NCI-H1417 treated with DMSO at 0.1 percent for 48 hours (cell line): ENCODE data around the gene CAPN13.

Source experiments
- DNase-seq: peaks from one replicate; lab custom pipeline; 2025; lab: John Stamatoyannopoulos, UW

The CAPN13 gene

GRCh38 chr2:30786923-30787685, 20.1 kb downstream of the CAPN13 start:
- DNase-seq: no peak

GRCh38 chr2:30784682-30785081, 22.6 kb downstream of the CAPN13 start:
- no peak for DNase-seq

- no peak for DNase-seq
Observed at GRCh38 chr2:30781961-30782533, 25.2 kb downstream of the CAPN13 start.

GRCh38 chr2:30781451-30781850, 25.8 kb downstream of the CAPN13 start:
- DNase-seq: no peak

DNA sequence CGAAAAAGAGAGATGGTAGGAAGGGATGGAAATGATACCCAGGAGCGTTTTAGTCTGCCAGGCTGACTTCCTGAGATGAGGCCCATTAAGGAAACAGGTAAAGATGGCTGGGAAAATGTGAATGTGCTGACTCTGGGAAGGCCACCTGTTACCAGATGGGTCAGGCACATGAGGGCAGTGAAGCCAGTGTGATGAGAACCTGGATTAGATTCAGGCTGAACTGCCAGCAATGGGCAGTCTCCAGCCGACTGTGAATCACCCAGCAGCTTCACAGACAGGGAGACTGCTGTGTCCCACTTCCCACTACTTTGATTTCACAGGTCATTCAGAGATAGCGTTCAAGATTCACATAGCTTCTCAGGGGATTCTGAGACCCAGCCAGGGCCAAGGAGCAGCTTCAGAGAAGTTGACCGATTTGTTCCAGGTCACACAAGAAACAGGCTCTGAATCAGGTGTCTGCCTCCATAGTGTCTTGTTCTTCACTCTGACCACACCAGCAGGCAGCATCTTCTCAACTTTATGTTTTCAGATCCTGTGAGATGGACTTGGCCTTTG, 26.4 kb downstream of the CAPN13 start:
- no peak for DNase-seq

- no peak for DNase-seq
Observed at GRCh38 chr2:30778611-30779010, 28.6 kb downstream of the CAPN13 start.

- no peak for DNase-seq
Observed at GRCh38 chr2:30777661-30778505, 29.4 kb downstream of the CAPN13 start.

DNA sequence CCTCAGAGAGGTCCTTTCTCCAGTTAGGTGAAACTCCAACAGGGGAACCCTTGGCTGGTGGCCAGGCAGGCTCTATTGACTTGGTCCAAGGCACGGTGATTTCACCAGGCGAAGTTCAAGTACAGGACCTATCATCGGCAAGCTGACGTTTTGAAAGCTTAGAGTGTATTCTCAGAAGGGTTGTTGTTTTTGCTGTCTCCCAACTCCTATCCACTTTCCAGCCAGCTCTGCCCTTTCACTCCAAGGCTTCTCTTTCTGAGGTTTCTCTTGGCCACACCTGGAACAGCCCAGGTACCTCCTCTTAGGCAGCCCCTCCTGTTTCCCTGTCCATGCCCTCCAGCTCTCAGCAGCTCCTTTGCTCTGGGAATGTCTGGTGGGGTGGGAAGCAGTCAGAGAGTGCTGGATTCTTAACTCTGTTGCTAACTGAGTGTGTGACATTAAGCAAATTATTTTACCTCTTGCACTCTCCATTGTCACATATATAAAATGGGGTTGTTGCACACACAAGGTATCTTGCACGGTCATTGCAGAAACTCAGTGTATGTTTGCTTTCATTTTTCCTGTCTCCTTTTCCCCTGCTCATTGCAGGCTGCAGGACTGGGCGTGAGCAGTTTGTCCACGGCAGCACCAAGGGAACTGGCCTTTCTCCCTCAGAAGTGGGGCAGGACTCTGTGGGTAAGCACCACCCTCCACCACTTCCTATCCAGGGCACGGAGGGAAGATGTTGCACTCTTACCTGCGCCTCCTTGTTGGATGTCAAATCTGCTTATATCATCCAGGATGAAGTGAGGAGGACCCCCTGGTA, 30.2 kb downstream of the CAPN13 start:
- no peak for DNase-seq

- no peak for DNase-seq
Observed at GRCh38 chr2:30775833-30776232, 31.4 kb downstream of the CAPN13 start.

- DNase-seq: no peak
Observed at GRCh38 chr2:30772021-30772705, 35.1 kb downstream of the CAPN13 start.

DNA sequence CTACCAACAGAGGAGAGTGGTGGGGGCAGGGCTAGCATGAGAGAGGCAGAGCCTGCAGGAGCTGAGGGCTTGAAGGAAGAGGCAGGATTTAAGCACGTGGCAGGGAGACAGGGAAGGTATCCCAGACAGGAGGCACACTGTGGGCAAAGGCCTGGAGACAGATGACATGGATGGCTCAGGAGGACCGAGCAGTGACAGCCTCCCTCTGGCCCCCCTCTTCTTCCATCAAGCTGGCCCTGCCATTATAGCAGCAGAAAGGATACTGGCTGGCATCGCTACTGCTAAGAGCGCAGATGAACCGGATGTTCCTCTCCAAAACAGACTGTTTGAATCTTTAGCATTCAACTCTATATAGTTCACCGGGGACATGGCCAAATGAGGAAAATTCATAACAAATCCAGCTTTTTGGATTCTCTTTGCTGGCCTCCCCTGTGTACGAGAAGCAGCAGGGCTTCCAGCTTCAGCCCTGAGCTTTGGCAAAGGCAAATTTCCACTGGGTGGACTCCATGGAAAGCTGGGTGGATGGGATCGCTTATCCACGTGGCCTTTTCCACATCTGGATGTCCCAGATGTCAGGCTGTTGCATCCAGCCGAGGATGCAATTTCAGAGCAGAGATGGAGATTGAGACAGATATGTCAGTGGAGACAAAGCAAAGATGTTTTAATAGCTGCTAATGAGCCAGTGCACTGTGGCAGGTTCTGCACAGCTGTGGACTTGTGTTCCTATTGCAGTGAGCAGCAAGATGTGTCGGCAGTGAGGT, 36.2 kb downstream of the CAPN13 start:
- no peak for DNase-seq

DNA sequence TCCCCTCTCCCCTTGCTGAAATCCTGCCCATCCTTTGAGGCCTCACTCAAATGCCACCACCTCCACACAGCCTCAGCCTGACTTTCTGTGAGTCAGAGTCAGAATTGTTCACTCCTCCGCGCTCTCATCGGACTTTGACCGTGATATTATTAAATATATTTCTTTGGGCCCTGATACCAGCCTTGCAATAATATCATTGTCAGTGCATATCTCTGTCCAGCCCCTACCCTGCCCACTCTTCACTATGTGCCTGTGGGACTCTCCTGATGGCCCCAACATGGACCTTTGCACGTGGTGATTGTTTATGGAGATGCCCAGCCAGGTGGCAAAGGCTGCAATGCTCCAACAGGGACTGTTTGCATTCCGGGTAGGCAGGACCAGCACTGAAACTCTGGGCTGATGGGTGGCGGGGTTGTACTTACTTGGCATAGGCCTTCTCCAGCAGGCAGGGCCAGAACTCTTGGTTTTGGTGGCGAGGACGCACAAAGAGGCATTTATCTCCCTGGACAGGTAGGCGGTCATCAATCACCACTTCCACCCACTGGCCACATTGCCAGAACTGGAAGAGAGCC, 37.3 kb downstream of the CAPN13 start:
- no peak for DNase-seq

GRCh38 chr2:30769481-30769780, 37.8 kb downstream of the CAPN13 start:
- DNase-seq: no peak

GRCh38 chr2:30768708-30769480, 38.4 kb downstream of the CAPN13 start:
- no peak for DNase-seq

- DNase-seq: no peak
Observed at GRCh38 chr2:30768036-30768686, 39.1 kb downstream of the CAPN13 start.

- no peak for DNase-seq
Observed at GRCh38 chr2:30766666-30767065, 40.6 kb downstream of the CAPN13 start.

DNA sequence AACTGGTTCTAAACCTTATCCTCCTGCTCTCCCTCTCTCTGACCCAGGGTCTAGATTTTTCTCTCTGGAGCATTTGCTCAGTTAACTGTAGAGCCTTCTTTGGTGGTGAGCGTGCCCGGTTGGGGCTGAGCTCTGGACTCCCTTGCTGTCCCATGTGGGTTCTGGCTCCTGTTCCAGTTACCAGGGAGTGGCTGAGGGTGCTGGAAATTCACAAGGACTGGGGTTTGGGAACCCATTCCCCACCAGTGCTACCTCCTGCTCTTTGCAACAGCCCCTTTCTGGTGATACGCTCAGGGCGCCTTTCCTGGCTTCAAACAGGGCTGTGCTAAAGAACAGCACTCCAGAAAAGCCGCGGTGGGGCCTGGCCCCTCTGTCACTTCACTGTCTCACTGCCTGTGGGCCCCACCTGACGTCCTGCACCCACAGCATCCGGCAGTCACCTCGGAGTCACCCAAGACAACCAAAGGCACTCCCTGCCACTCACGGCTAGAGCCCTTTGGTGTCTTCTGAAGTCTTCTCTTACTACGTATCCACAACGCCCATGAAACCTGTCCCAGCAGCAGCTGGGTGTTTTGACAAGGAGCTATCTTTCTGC, 41.3 kb downstream of the CAPN13 start:
- no peak for DNase-seq

DNA sequence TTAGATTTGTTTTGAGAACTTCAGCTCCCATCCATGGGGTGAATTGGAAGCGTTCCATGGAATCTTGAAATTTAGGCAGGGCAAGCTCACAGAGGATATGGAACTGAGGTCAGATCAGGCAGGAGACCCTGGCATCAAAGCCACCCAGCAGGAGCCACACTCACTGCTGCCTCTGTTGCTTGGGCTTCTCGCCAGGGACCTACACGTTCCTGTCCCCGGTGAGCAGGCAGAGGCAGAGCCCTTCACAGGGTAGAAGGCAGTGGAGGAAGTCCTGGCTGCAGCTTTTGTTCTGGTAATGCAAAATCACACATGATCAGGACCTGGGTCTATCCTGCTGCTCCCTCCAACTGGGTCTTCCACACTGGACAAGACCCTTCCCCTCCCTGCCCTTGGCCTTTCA, 42.1 kb downstream of the CAPN13 start:
- no peak for DNase-seq
